ENCODE data around the gene C17orf58.
A peak's percentile ranks its signal among the peaks of the same experiment; 100 is the strongest.
"Not testable (repeated sequence)": the region's sequence is repeated elsewhere in the genome, so short reads cannot be mapped to it uniquely, and the experiment has no call there.

Gene C17orf58

DNA sequence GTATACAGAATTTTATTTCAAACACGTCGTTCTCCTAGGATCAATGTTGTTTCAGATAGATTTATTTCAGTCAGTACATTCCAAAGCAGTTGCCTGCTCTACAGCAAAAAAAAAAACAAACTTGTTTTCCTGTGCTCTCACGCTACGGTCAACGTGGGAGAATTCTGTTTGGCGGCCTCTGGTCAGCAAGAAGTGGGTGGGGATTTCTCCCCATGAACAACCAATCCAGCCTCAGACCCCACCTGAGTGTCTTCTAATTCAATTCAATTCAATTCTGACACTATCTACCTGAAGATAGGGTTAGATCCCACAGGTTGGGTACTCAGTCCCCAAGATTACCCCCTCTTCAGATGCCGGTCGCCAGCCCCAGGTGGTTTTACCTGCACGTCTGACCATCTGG lies 22.1 kb downstream of the C17orf58 start:
- no peak for DNase-seq (ENCODE audit: low spot score)
- no peak overlapping the region for H3K4me3 ChIP-seq
- TF ChIP-seq, protein P1, sequence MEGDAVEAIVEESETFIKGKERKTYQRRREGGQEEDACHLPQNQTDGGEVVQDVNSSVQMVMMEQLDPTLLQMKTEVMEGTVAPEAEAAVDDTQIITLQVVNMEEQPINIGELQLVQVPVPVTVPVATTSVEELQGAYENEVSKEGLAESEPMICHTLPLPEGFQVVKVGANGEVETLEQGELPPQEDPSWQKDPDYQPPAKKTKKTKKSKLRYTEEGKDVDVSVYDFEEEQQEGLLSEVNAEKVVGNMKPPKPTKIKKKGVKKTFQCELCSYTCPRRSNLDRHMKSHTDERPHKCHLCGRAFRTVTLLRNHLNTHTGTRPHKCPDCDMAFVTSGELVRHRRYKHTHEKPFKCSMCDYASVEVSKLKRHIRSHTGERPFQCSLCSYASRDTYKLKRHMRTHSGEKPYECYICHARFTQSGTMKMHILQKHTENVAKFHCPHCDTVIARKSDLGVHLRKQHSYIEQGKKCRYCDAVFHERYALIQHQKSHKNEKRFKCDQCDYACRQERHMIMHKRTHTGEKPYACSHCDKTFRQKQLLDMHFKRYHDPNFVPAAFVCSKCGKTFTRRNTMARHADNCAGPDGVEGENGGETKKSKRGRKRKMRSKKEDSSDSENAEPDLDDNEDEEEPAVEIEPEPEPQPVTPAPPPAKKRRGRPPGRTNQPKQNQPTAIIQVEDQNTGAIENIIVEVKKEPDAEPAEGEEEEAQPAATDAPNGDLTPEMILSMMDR (IDR thresholded peaks at IDR 0.05), result no peak
- no peak overlapping the region for H3K27ac ChIP-seq

DNA sequence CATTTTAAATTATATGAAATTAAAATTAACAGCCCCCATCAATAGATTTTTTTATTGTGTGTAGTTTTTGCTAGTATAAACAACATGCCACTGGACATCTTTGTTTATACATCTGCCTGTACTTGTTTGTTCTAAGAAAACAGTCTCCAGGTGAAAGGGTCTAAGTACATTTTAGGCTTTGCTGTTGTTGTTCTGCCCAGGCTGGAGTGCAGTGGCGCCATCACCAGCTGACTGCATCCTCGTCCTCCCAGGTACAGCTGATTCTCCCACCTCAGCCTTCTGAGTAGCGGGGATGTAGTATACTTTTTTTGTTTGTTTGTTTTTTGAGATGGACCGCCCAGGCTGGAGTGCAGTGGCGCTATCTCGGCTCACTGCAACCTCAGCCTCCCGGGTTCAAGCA lies 25.5 kb downstream of the C17orf58 start:
- Histone ChIP-seq H3K4me3 (no peak overlapping the region), H3K27ac (no peak overlapping the region)
- DNase-seq (ENCODE audit: low spot score), result no peak
- TF ChIP-seq, protein P1 (IDR thresholded peaks at IDR 0.05), result no peak

DNA sequence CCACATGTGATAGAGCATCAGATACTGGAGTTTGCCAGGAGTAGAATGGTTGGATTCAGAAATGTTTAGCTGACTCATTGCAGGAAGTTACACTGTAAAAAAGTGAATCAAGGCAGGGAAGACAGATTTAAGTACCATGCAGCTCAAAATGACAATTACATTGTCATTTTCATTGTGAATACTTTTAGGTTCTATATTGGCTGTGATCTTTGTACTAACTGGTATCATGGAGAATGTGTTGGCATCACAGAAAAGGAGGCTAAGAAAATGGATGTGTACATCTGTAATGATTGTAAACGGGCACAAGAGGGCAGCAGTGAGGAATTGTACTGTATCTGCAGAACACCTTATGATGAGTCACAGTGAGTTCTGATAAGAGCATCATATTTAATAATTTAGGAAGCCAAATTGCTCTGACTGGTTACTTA lies 33.1 kb downstream of the C17orf58 start:
- H3K4me3 ChIP-seq; H3K27ac ChIP-seq; DNase-seq (ENCODE audit: low spot score): not testable (repeated sequence)
- TF ChIP-seq, protein P1 (IDR thresholded peaks at IDR 0.05), result peak; percentile 31

DNA sequence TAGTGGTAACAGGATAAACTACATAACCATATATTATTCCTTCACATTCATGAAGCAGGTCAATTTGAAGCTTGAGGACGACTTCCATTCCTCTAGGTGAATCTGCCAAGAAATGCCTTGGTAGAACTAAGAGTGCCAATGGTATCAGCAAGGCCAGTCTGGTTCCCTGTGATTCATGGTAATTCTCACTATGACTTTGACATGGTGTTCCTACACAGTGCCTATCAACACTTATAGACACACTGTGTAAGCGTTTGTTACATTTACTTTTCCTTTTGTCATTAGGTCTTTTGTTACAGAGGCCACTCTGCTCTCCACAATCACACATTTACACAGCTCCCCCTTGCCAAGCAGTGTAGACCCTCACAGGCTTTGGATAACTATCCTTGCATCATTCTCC lies 34.1 kb downstream of the C17orf58 start:
- H3K27ac ChIP-seq; H3K4me3 ChIP-seq; DNase-seq (ENCODE audit: low spot score): not testable (repeated sequence)

DNA sequence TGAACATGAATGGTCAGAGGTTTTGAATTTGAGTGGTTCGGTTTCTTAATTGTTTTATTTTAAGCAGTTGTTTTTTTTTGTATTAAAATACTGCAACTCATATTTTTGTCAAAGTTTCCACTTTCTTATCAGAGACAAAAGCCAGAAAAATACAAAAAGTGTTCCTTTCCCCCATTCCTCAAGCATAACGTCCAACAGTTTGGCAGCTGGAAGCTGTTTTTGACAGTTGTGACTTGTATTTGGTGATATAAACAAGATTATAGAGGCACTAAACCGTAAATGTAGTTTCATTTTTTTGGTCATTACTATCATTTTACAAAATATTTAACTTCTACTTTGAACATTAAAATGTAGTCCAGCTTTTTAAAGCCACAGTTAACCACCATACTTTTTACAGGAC lies 36.0 kb downstream of the C17orf58 start:
- H3K27ac ChIP-seq; DNase-seq (ENCODE audit: low spot score); H3K4me3 ChIP-seq: not testable (repeated sequence)

DNA sequence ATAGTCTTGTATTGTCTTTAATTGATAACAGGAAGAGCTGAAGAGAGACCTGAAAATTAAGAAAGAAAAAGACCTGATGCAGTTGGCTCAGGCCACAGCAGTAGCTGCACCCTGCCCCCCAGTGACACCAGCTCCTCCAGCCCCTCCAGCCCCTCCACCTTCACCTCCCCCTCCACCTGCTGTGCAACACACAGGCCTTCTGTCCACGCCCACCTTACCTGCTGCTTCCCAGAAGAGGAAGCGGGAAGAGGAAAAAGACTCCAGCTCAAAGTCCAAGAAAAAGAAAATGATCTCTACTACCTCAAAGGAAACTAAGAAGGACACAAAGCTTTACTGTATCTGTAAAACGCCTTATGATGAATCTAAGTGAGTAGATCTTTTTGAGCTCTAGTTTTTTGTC lies 36.8 kb downstream of the C17orf58 start:
- TF ChIP-seq, protein P1 (IDR thresholded peaks at IDR 0.05), result no peak
- no peak for DNase-seq (ENCODE audit: low spot score)
- H3K4me3 ChIP-seq, result no peak overlapping the region
- H3K27ac ChIP-seq, result no peak overlapping the region

DNA sequence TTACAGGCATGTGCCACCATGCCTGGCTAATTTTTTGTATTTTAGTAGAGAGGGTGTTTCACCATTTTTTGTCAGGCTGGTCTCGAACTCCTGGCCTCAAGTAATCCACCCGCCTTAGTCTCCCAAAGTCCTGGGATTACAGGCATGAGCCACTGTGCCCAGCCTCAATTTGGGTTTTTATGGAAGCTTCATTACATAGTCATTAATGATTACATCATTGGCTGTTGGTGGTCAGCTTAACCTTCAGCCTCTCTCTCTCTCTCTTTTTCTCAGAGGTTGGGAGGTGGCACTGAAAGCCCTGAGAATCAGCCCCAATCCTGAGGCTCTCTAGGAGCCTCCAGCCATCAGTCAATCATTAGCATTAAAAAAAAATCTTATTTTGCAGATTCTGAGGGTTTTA lies 45.3 kb downstream of the C17orf58 start:
- TF ChIP-seq, protein P1 (IDR thresholded peaks at IDR 0.05), result no peak
- no peak overlapping the region for H3K27ac ChIP-seq
- no peak for DNase-seq (ENCODE audit: low spot score)
- H3K4me3 ChIP-seq, result no peak overlapping the region

DNA sequence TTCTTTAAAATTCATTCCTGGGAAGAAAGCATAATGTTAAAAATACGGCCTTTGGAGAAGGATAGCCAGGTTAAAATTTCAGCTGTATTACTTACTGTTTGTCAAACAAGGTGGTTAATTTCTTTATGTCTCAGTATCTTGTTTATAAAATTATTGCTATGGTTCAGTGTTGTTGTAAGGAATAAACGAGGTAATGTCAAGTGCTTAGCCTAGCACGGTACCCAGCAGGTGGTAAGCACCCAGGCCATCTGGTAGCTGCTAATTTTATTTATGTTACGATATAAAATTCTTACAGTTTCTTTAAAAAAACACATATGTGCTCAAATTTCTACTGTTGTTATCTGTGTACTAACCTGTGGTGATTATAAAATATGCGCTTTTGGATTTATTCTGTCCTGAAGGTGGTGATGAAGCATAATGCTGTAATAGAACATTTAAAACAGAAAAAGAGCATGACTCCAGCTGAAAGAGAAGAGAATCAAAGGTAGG lies 48.9 kb downstream of the C17orf58 start:
- Histone ChIP-seq H3K27ac (no peak overlapping the region), H3K4me3 (no peak overlapping the region)
- TF ChIP-seq, protein P1 (IDR thresholded peaks at IDR 0.05), result no peak
- DNase-seq (ENCODE audit: low spot score), result no peak

Data from coronary artery (tissue), 2 donors.